SK-N-SH treated with all-trans-retinoic acid at 6 μM for 48 hours (cell line): Measurements from ENCODE around the gene EGFLAM.

Experiments used
- BACH2 ChIP-seq: fragments of 250-450 bp; sonication (Bioruptor Pico); IDR thresholded peaks from 2 replicates; pipeline ENCODE4 v1.9.0; 2021; ENCODE audit warnings: mild to moderate bottlenecking, borderline replicate concordance
- CREB5 ChIP-seq: fragments of 250-450 bp; sonication (Bioruptor Pico); IDR thresholded peaks from 2 replicates; pipeline ENCODE4 v1.5.1; 2020; ENCODE audit warnings: low read depth, mild to moderate bottlenecking, moderate library complexity
- CSDC2 ChIP-seq: fragments of 250-450 bp; sonication (Bioruptor Pico); IDR thresholded peaks from 2 replicates; pipeline ENCODE4 v1.5.0; 2020; ENCODE audit warnings: mild to moderate bottlenecking, moderate library complexity
- OSR1 ChIP-seq: fragments of 250-450 bp; sonication (Bioruptor Pico); IDR thresholded peaks from 2 replicates; pipeline ENCODE4 v1.8.0; 2022; ENCODE audit warnings: moderate library complexity, mild to moderate bottlenecking, inconsistent platforms
- ZC3H10 ChIP-seq: fragments of 250-450 bp; sonication (Bioruptor Pico); IDR thresholded peaks from 2 replicates; pipeline ENCODE4 v1.5.1; 2021; ENCODE audit warnings: mild to moderate bottlenecking, moderate library complexity

- TF ChIP-seq OSR1 (CRISPR knock-in tag) (no peak), CSDC2 (CRISPR knock-in tag) (no peak), BACH2 (CRISPR knock-in tag) (no peak), ZC3H10 (CRISPR knock-in tag) (no peak), CREB5 (CRISPR knock-in tag) (no peak)
Measured at GRCh38 chr5:38451074-38451725, 192.8 kb downstream of the EGFLAM start.
